ENCODE results near the gene NLRC3.

- TF ChIP-seq CTCF (conservative IDR thresholded peaks at IDR 0.05; ENCODE audit: low read depth, low read length) (no peak), EZH2 (IDR thresholded peaks at IDR 0.05; ENCODE audit: low read length, unreplicated experiment) (no peak)
Measured at GRCh38 chr16:3589441-3589921, 12.3 kb upstream of the NLRC3 start.

All from PC-3 (cell line).